Renal cortex interstitium (tissue), 11 donors: ENCODE data around the gene TSPAN16. TPM values are rescaled to one million over a fixed set of nuclear protein-coding genes. Genes with fewer than 3 reads are reported as not detected.

Source experiments
- DNase-seq, 11 donors: peaks; one replicate each; pipeline ENCODE4 v3.0.0-alpha.2; 2013; ENCODE audit warnings: low read depth in 9 of 11, low spot score in 4 of 11; ENCODE audit errors: extremely low read depth in 1 of 11
- polyA plus RNA-seq, 3 donors: library from polyadenylated mRNA; unstranded; fragments of 120-200 nt; gene quantifications; one replicate each; pipeline ENCODE4 v1.2.1, GENCODE V29; 2013; ENCODE audit not compliant: insufficient read length in 3 of 3

TSPAN16 gene
- polyA plus RNA-seq, 3 donors, result not detected

DNA sequence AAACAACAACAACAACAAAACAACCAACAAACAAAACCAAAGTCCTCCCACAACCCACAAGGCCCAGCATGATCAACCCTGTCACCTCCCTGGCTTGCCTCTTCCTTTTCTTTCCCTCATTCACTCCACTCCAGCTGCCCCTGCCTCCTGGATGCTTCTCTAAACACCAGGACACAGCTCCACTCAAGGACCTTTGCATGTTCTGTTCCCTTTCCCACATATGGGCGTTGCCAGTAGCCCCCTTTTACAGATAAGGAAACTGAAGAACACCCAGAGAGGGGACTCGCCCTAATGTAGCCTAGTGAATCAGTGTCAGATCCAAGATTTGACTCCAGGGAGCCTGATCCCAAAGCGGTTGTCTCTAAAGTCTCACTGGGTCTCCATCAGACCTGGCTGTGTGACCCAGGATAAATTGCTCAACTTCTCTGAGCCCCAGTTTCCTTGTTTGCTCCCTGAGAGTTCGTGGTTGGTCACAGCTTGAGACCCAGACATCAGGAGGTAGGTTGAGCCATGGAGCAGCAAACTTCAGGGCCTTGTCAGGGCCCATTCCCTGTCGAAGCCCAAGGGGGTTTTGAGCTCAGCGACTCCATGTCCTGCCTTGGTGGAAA, 30.7 kb upstream of the TSPAN16 start:
- no peak for DNase-seq

DNA sequence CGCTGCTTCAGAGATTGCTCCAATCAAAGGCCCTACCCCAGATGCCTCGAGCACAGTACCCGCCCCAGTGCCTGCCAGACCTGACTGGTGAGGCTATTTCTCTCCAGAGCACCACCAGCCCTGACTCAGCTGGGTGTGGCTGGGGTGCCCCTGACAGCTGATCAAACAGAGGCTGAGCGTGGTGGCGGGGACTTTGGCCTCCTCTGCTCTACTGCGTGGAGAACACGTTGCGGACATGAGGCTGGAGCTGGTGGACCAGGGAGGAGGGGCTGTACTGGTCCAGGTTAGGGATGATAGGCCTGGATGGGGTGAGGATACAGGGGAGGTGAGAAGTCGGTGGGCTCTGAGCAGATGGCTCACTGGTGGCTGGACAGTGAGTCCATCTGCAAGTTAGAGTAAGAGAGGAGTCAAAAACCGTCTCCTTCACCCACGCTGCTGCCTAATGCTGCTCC, 30.1 kb upstream of the TSPAN16 start:
- no peak for DNase-seq

DNA sequence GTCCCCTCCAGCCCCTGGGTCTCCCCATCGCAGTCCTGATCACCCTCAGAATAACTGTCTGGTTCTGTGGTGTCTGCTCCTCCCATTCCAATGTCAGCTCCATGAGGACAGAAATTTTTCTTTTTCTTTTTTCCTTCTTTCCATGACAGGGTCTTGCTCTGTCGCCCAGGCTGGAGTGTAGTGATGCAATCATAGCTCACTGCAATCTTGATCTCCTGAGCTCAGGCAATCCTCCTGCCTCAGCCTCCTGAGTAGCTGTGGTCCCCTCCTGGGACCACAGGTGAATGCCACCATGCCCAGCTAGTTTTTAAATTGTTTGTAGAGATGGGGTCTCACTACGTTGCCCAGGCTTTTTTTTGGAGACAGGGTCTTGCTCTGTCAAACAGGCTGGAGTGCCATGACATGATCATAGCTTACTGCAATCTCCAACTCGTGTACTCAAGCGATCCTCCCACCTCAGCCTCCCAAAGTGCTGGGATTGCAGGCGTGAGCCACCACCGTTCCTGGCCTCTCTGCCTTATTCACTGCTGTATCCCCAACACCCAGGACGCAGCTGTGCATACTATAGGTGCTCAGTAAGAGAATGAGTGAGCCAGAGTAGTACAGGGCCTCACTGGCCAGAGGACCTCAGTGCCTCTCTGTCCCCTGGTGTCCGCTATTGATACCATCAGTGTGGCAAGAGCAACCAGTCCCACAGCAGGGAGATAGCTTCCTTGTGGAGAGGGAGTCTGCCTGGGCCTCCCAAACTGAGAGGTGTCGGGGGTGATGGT, 28.5 kb upstream of the TSPAN16 start:
- no peak for DNase-seq

DNA sequence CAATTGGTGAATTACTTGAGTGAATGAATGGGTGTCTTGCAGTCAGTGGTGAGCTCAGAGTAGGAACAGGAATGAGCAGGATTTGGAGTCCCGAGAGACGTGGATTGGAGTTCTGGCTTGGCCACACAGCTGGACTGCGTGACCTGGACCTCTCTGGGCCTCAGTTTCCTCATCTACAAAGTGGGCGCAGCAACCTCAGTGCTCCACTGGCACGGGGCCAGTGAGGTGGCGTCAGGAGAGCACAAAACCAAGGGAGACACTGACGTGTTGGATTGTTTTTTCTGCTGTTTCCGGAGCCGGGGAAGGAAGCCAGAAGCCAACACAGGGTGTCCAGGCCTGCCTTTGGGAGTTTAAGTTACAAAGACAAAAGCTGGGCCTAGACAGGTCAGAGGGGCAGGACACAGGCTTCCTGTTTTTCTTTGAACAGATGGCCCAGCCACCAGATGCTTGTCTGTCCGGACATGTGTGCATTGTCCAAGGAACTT, 27.1 kb upstream of the TSPAN16 start:
- DNase-seq, result peak in 7 of 11 donors; percentile 42 to 75 (median 59)

DNA sequence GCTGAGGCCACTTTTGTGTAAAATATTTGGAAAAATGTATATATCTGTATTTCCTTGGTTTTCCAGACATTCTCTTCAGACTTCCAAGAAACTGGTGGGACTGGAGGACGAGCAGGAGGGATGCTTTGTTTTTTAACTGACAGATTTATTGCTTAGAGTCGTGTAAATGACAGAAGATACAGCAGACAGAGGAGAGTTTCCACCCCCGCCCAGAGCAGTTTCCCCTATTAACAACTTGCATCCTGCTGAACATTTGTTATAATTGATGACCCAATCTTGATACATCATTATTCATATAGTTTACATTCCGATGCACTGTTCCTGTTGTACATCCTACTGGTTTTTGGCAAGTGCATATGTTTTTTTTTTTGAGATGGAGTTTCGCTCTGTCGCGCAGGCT, 26.6 kb upstream of the TSPAN16 start:
- DNase-seq, result peak in 1 of 11 donors; percentile 52

DNA sequence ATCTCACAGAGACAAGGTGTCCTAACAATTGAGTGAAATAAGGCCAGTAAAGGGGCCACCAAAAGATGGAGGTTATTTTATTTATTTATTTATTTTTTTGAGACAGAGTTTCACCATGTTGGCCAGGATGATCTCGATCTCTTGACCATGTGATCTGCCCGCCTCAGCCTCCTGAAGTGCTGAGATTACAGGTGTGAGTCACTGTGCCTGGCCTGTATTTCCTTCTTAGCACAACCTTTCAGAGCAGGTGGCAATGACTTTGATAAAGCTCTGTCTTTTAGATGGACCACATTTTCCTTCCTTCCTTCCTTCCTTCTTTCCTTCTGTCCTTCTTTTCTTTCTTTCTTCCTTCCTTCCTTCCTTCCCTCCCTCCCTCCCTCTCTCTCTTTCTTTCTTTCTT, 22.7 kb upstream of the TSPAN16 start:
- DNase-seq, result no peak

DNA sequence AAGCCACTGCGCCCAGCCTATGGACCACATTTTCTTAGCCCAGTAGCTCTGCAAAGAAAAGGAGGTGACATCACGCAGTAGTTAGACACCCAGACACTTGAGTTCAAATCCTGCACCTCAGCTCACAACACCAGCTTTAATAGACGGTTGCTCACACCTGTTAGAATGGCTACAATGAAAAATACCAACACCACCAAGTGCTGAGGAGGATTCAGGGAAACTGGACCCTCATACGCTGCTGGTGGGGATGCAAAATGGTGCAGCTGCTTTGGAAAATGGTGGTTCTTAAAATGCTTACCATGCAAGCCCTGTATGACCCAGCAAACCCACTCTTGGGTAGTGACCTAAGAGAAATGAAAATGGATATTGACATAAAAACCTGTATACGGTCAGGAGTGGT, 22.0 kb upstream of the TSPAN16 start:
- no peak for DNase-seq

DNA sequence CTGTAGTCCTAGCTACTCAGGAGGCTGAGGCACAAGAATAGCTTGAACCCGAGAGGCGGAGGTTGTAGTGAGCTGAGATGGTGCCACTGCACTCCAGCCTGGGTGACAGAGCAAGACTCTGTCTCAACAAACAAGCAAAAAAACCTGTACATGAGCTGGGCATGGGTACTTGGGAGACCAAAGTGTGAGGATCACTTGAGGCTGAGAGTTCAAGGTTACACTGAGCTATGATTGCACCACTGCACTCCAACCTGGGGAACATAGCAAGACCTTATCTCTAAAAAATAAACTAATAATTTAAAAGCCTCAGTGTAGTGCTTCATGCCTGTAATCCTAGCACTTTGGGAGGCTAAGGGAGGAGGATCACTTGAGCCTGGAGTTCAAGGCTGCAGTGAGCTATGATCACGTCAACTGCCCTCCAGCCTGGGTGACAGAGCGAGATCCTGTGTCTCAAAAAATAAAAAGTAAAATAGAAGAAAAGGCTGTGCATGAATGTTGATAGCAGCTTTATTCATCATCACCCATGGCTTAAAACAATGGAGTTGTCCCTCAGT, 21.4 kb upstream of the TSPAN16 start:
- no peak for DNase-seq

DNA sequence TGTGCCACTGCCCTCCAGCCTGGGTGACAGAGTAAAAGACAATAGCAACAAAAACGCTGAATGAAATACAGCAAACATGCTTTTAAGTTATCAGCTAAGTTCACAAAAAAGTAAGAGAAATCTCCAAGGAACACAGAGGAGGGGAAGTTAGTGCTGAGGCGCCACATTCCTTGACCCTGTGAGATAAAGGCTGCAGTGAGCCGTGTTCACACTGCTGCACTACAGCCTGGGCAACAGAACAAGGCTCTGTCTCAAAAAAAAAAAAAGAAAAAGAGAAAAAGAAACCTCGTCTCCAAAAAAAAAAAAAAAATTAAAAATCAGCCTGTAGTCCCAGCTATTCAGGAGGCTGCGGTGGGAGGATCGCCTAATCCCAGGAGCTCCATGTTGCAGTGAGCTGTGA, 17.3 kb upstream of the TSPAN16 start:
- DNase-seq, result no peak

DNA sequence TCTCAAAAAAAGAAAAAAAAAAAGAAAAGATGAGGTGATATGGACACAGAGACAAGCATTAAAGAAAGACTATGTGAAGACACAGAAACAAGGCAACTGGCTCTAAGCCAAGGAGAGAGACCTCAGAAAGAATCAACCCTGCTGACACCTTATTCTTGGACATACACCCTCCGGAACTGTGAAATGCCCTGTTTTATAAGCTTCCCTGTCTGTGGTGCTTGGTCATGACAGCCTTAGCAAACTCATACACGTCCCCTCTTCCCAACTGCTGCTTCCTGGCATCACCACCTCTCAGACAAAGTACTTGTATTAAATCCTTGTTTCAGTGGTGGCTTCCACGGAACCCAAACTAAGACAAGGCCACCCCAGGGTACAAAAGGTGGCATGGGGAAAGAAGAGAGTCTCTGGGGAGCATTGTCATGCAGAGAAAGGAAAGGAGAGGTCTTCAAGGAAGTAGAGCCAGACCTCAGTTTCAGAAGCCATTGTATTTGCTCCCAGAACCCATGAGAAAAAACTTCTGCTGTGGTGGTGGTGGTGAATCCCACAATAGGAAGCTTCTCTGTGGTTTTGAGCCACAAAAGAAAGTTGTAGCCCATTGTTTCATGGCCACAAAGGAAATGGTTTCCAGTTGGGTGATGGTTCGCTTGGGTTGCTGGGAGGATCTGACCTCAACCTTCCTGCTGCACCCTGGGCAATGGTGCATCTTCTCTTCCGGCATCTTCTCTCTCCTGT, 16.3 kb upstream of the TSPAN16 start:
- no peak for DNase-seq

DNA sequence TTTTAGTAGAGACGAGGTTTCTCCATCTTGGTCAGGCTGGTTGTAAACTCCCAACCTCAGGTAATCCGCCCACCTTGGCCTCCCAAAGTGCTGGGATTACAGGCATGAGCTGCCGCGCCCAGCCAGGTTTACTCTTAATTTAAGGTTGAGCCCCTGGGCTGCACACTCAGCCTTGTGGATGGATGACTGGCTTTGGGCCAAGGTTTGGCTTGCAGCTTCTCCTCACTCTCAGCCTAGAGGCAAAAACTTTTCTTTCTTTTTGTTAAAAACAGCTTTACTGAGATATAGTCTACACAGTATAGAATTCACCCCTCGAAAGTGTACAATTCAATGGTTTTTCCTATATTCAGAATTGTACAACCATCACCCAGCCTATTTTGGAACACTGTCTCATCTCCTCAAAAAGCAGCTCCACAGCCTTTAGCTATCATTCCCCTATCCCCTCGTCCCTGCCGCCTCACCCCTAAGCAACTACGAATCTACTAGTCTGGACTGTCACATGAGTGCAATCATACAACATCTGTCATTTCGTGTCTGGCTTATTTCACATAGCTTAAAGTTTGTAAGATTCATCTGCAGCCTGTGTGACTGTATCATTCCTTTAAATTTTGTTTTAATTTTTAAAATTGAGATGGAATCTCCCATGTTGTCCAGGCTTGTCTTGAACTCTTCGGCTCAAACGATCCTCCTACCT, 14.5 kb upstream of the TSPAN16 start:
- no peak for DNase-seq

DNA sequence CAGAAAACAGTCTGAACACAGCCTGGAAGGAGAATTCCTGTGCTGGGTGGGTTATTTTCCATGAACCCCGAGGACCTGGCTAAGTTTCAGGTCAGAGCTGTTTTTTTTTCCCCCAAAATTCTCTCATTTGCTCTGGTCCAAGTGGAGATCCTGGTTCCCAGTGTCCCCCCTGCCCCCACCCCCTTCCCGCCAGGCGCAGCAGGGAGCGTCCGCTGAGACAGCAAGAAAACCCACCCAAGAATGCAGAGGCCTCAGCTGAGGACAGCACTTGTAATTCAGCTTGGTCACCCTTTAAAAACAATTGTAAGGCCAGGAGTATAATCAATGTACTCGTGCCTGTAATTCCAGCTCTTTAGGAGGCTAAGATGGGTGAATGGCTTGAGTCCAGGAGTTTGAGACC, 11.4 kb upstream of the TSPAN16 start:
- no peak for DNase-seq

DNA sequence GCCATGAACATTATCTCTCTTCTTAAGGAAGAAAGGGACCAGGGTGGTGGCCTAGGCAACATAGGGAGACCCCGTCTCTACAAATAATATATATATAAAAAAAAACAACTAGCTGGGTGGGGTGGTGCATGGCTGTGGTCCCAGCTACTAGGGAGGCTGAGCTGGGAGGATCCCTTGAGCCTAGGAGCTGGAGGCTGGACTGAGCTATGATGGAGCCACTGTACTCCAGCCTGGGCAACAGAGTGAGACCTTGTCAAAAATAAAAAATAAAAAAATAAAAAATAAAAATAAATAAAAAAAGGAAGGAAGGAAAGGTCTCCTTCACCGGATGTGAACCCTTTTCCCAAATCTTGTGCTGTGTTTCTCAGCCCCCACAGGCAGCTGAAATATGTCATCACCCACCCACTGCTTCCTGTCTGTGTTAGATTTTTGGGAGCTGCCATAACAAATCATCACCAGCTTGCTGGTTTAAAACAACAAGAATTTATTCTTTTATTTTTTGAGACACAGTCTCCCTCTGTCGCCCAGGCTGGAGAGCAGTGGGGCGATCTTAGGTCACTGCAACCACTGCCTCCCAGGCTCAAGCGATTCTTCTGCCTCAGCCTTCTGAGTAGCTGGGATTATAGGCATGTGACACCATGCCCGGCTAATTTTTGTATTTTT, 9.5 kb upstream of the TSPAN16 start:
- peak in 2 of 11 donors; percentile 45 to 57 for DNase-seq

DNA sequence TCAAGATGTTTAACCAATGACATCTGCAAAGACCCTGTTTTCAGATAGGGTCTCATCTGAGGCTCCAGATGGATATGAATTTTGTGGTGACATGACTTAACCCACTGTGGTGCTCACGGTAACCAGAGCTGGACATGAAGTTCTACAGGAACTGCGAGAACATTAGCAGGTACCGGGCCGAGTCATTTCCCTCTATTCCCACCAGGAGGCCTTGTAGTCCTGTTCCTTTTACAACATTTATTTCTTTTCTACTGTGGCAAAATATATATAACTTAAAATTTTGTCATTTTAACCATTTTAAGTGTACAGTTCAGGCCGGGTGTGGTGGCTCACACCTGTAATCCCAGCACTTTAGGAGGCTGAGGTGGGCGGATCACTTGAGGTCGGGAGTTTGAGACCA, 7.6 kb upstream of the TSPAN16 start:
- DNase-seq, result no peak

DNA sequence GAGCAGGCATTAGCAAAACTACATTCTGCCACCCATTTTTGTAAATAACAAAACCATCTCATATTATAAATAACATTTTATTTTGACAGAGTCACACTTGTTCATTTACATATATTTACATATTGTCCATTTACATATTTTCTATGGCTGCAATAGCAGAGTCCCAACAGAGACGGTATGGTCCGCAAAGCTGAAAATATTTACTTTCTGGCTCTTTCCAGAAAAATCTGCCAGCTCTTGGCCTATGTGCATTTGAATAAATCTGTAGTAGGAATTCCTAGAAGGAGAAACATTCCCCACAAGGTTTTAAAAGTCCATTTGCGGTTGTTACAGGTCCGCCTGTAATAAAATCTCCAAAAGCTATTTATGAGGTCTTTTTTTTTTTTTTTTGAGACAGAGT, 5.7 kb upstream of the TSPAN16 start:
- no peak for DNase-seq

DNA sequence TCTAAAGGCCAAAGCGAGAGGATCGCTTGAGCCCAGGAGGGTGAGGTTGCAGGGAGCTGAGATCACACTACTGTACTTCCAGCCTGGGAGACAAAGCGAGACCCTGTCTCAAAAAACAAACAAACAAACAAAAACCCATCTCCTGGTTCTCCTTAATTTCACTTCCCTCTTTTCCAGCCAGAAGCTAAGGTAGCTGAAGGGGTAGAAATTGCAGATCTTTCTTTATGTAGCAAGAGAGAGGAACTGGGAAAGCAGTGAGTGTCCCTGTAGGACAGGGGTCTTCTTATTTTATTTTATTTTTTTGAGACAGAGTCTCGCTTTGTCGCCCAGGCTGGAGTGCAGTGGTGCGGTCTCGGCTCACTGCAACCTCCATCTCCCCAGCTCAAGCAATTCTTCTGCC, 4.5 kb upstream of the TSPAN16 start:
- DNase-seq, result no peak

DNA sequence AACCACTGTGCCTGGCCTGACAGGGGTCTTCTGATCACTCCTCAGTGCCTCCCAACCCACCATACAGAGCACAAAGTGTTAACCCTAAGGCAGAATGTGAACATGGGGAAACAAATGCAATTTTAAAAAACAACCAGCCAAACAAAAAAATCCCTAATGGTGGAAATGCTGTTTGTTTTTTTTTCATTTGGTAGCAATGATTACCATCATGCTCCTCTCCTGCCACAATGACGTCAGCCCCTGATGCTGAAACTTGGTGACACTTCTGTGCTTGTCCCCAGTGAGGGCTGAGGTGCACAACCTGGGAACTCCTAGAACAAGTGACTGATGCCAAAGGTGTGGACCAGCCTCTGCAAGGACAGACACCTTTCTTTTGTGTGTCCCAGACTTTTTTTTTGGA, 4.0 kb upstream of the TSPAN16 start:
- DNase-seq, result no peak

DNA sequence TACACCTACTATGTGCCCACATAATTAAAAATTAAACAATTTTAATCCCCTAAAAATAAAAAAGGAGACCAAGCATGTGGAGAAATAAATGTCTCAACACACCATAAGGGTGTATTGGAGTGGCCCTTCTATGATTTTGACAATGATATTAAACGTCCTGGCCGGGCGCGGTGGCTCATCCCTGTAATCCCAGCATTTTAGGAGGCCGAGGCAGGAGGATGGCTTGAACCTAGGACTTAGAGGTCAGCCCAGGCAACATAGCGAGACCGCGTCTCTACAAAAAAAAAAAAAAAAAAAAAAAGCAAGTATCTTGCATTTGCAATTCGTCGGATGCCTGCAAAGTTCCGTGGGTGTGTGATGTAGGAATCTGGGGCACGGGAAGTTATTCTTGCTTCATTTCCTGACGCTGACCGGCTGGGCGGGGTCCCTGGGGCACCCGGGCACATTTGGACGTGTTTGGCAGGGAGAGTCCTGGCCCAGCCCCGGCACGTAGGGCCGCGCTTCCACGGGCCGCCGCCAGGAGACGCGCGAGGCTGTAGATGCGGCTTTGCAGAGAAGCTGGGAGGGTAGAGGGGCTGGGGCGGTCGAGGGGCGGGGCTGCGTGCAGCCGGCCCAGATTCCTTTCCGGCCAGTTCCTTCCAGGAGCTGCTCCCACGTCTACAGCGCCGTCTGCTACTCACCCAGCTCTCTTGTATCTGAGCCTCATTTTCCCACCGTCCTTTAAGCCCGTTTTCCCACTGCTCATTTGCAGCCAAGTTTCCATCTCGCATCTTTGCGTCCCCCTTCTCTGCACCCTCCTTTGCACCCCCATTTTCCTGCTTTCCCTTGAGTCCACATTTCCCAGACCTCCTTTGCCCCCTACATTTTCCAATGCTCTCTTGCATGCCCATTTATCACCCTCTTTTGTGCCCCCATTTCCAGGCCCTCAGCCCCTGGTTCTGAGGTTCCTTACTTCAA, 2.2 kb upstream of the TSPAN16 start:
- DNase-seq, result peak; percentile 74 to 89 (median 86)
